Subcutaneous adipose tissue (tissue), 4 donors: ENCODE data around the gene SHC1. TPM values are rescaled to one million over a fixed set of nuclear protein-coding genes. Genes with fewer than 3 reads are reported as not detected.

Experiments
- CTCF ChIP-seq: fragments of 450-650 bp; IDR thresholded peaks from one replicate; pipeline ENCODE4 v1.5.1; 2016; ENCODE audit warnings: low read depth, mild to moderate bottlenecking, control low read depth, antibody characterized with exemption, moderate library complexity
- total RNA-seq, 4 donors: library from RNA; depleted of rRNA; stranded (reverse); fragments of >200 nt; gene quantifications; one replicate each; pipeline ENCODE4 v1.1.0, GENCODE V29; 2016

Gene SHC1
- total RNA-seq, 4 donors from 2014 or later: 87.1 to 171 (median 102) TPM

GRCh38 chr1:154972517-154973343 lies 2.2 kb upstream of the SHC1 start:
- TF ChIP-seq CTCF: no peak

GRCh38 chr1:154972213-154972516 lies 1.6 kb upstream of the SHC1 start:
- no peak for TF ChIP-seq CTCF

- TF ChIP-seq CTCF: no peak
Measured at GRCh38 chr1:154971341-154971998, 923 bp upstream of the SHC1 start.

GRCh38 chr1:154969860-154970452 lies 591 bp downstream of the SHC1 start:
- TF ChIP-seq CTCF: no peak

- TF ChIP-seq CTCF: no peak
Measured at GRCh38 chr1:154969246-154969645, 1.3 kb downstream of the SHC1 start.

GRCh38 chr1:154968731-154969130 lies 1.8 kb downstream of the SHC1 start:
- TF ChIP-seq CTCF: no peak

GRCh38 chr1:154967331-154967950 lies 3.1 kb downstream of the SHC1 start:
- no peak for TF ChIP-seq CTCF
